ENCODE results near the gene ADAMTS10.

The ADAMTS10 gene

GRCh38 chr19:8609279-8610040, 1.1 kb downstream of the ADAMTS10 start:
- under 1% methylated on average over 44 of the region's 47 CpGs for WGBS
- Histone ChIP-seq H3K9ac (ENCODE audit: low read depth, low read length) (peak overlapping the region; percentile 83), H3K4me1 (ENCODE audit: insufficient read depth, low read length) (peaks cover 20% of the 10 kb centered on the region), H3K9me3 (ENCODE audit: insufficient read depth, low read depth, low read length) (peaks cover 4% of the 10 kb centered on the region; the same call in 1 of the 2 replicates), H3K27ac (ENCODE audit: low read depth, low read length) (peak overlapping the region; percentile 91), H3K27me3 (ENCODE audit: insufficient read depth, low read length) (no peaks in the 10 kb centered on the region), H3K4me3 (ENCODE audit: low read length) (peak overlapping the region; percentile 63), H3K36me3 (ENCODE audit: insufficient read depth, low read length) (peaks cover 7% of the 10 kb centered on the region)

GRCh38 chr19:8608941-8609278, 1.6 kb downstream of the ADAMTS10 start:
- peaks cover 9% of the 10 kb centered on the region for H3K36me3 ChIP-seq (ENCODE audit: insufficient read depth, low read length)
- H3K9me3 ChIP-seq (ENCODE audit: insufficient read depth, low read depth, low read length): peaks cover 5% of the 10 kb centered on the region; the same call in 1 of the 2 replicates
- peak overlapping the region; percentile 83 for H3K9ac ChIP-seq (ENCODE audit: low read depth, low read length)
- no peaks in the 10 kb centered on the region for H3K27me3 ChIP-seq (ENCODE audit: insufficient read depth, low read length)
- peak overlapping the region; percentile 63 for H3K4me3 ChIP-seq (ENCODE audit: low read length)
- H3K27ac ChIP-seq (ENCODE audit: low read depth, low read length): peak overlapping the region; percentile 91
- WGBS: 43% methylated on average over 5 of the region's 5 CpGs
- H3K4me1 ChIP-seq (ENCODE audit: insufficient read depth, low read length): peaks cover 20% of the 10 kb centered on the region

- WGBS: 87% methylated on average over 4 of the region's 4 CpGs
- peaks cover 5% of the 10 kb centered on the region; the same call in 1 of the 2 replicates for H3K9me3 ChIP-seq (ENCODE audit: insufficient read depth, low read depth, low read length)
- no peak overlapping the region for H3K27ac ChIP-seq (ENCODE audit: low read depth, low read length)
- H3K9ac ChIP-seq (ENCODE audit: low read depth, low read length): no peak overlapping the region
- peaks cover 16% of the 10 kb centered on the region for H3K36me3 ChIP-seq (ENCODE audit: insufficient read depth, low read length)
- H3K27me3 ChIP-seq (ENCODE audit: insufficient read depth, low read length): no peaks in the 10 kb centered on the region
- H3K4me3 ChIP-seq (ENCODE audit: low read length): no peak overlapping the region
- H3K4me1 ChIP-seq (ENCODE audit: insufficient read depth, low read length): peaks cover 20% of the 10 kb centered on the region
Observed at GRCh38 chr19:8607386-8607785, 3.1 kb downstream of the ADAMTS10 start.

- Histone ChIP-seq H3K4me3 (ENCODE audit: low read length) (no peak overlapping the region), H3K36me3 (ENCODE audit: insufficient read depth, low read length) (peaks cover 29% of the 10 kb centered on the region), H3K27ac (ENCODE audit: low read depth, low read length) (no peak overlapping the region), H3K4me1 (ENCODE audit: insufficient read depth, low read length) (peaks cover 11% of the 10 kb centered on the region), H3K9ac (ENCODE audit: low read depth, low read length) (no peak overlapping the region), H3K27me3 (ENCODE audit: insufficient read depth, low read length) (no peaks in the 10 kb centered on the region), H3K9me3 (ENCODE audit: insufficient read depth, low read depth, low read length) (peaks cover 5% of the 10 kb centered on the region; the same call in 1 of the 2 replicates)
- 94% methylated on average over 17 of the region's 17 CpGs for WGBS
Observed at GRCh38 chr19:8605514-8605913, 5.0 kb downstream of the ADAMTS10 start.

GRCh38 chr19:8601796-8602195, 8.7 kb downstream of the ADAMTS10 start:
- H3K27ac ChIP-seq (ENCODE audit: low read depth, low read length): no peak overlapping the region
- no peak overlapping the region for H3K9ac ChIP-seq (ENCODE audit: low read depth, low read length)
- peaks cover 45% of the 10 kb centered on the region for H3K36me3 ChIP-seq (ENCODE audit: insufficient read depth, low read length)
- H3K4me1 ChIP-seq (ENCODE audit: insufficient read depth, low read length): no peaks in the 10 kb centered on the region
- peaks cover 5% of the 10 kb centered on the region; the same call in 1 of the 2 replicates for H3K9me3 ChIP-seq (ENCODE audit: insufficient read depth, low read depth, low read length)
- no peak overlapping the region for H3K4me3 ChIP-seq (ENCODE audit: low read length)
- no peaks in the 10 kb centered on the region for H3K27me3 ChIP-seq (ENCODE audit: insufficient read depth, low read length)
- WGBS: 98% methylated on average over 5 of the region's 5 CpGs

- H3K4me1 ChIP-seq (ENCODE audit: insufficient read depth, low read length): no peaks in the 10 kb centered on the region
- H3K36me3 ChIP-seq (ENCODE audit: insufficient read depth, low read length): peaks cover 53% of the 10 kb centered on the region
- 95% methylated on average over 16 of the region's 16 CpGs for WGBS
Observed at GRCh38 chr19:8600816-8601215, 9.7 kb downstream of the ADAMTS10 start.

GRCh38 chr19:8600064-8600463, 10.5 kb downstream of the ADAMTS10 start:
- H3K9ac ChIP-seq (ENCODE audit: low read depth, low read length): no peak overlapping the region
- 98% methylated on average over 2 of the region's 2 CpGs for WGBS
- no peak overlapping the region for H3K27ac ChIP-seq (ENCODE audit: low read depth, low read length)
- peaks cover 53% of the 10 kb centered on the region for H3K36me3 ChIP-seq (ENCODE audit: insufficient read depth, low read length)
- H3K4me1 ChIP-seq (ENCODE audit: insufficient read depth, low read length): no peaks in the 10 kb centered on the region
- H3K9me3 ChIP-seq (ENCODE audit: insufficient read depth, low read depth, low read length): peaks cover 5% of the 10 kb centered on the region; the same call in 1 of the 2 replicates
- H3K4me3 ChIP-seq (ENCODE audit: low read length): no peak overlapping the region
- H3K27me3 ChIP-seq (ENCODE audit: insufficient read depth, low read length): no peaks in the 10 kb centered on the region

More at GRCh38 chr19:8600816-8601215, 9.7 kb downstream of the ADAMTS10 start:
- peaks cover 5% of the 10 kb centered on the region; the same call in 1 of the 2 replicates for H3K9me3 ChIP-seq (ENCODE audit: insufficient read depth, low read depth, low read length)
- no peak overlapping the region for H3K4me3 ChIP-seq (ENCODE audit: low read length)
- no peak overlapping the region for H3K27ac ChIP-seq (ENCODE audit: low read depth, low read length)
- no peak overlapping the region for H3K9ac ChIP-seq (ENCODE audit: low read depth, low read length)
- H3K27me3 ChIP-seq (ENCODE audit: insufficient read depth, low read length): no peaks in the 10 kb centered on the region

GRCh38 chr19:8596168-8596567, 14.3 kb downstream of the ADAMTS10 start:
- Histone ChIP-seq H3K27ac (ENCODE audit: low read depth, low read length) (no peak overlapping the region), H3K9me3 (ENCODE audit: insufficient read depth, low read depth, low read length) (peaks cover 7% of the 10 kb centered on the region; the same call in 1 of the 2 replicates), H3K36me3 (ENCODE audit: insufficient read depth, low read length) (peaks cover 31% of the 10 kb centered on the region), H3K27me3 (ENCODE audit: insufficient read depth, low read length) (peaks cover 4% of the 10 kb centered on the region; the same call in 1 of the 2 replicates), H3K9ac (ENCODE audit: low read depth, low read length) (no peak overlapping the region), H3K4me3 (ENCODE audit: low read length) (no peak overlapping the region), H3K4me1 (ENCODE audit: insufficient read depth, low read length) (no peaks in the 10 kb centered on the region)
- 94% methylated on average over 23 of the region's 23 CpGs for WGBS

- Histone ChIP-seq H3K27ac (ENCODE audit: low read depth, low read length) (no peak overlapping the region), H3K36me3 (ENCODE audit: insufficient read depth, low read length) (peaks cover 26% of the 10 kb centered on the region), H3K27me3 (ENCODE audit: insufficient read depth, low read length) (peaks cover 8% of the 10 kb centered on the region; the same call in 1 of the 2 replicates), H3K9ac (ENCODE audit: low read depth, low read length) (no peak overlapping the region), H3K4me1 (ENCODE audit: insufficient read depth, low read length) (no peaks in the 10 kb centered on the region), H3K4me3 (ENCODE audit: low read length) (no peak overlapping the region), H3K9me3 (ENCODE audit: insufficient read depth, low read depth, low read length) (peaks cover 7% of the 10 kb centered on the region; the same call in 1 of the 2 replicates)
- 89% methylated on average over 15 of the region's 15 CpGs for WGBS
Observed at GRCh38 chr19:8595651-8596050, 14.9 kb downstream of the ADAMTS10 start.

- H3K4me3 ChIP-seq (ENCODE audit: low read length): no peak overlapping the region
- peaks cover 19% of the 10 kb centered on the region for H3K36me3 ChIP-seq (ENCODE audit: insufficient read depth, low read length)
- peaks cover 8% of the 10 kb centered on the region; the same call in 1 of the 2 replicates for H3K27me3 ChIP-seq (ENCODE audit: insufficient read depth, low read length)
- no peak overlapping the region for H3K9ac ChIP-seq (ENCODE audit: low read depth, low read length)
- 92% methylated on average over 2 of the region's 2 CpGs for WGBS
- H3K4me1 ChIP-seq (ENCODE audit: insufficient read depth, low read length): no peaks in the 10 kb centered on the region
- H3K27ac ChIP-seq (ENCODE audit: low read depth, low read length): no peak overlapping the region
- peaks cover 7% of the 10 kb centered on the region; the same call in 1 of the 2 replicates for H3K9me3 ChIP-seq (ENCODE audit: insufficient read depth, low read depth, low read length)
Observed at GRCh38 chr19:8593931-8594330, 16.6 kb downstream of the ADAMTS10 start.

GRCh38 chr19:8592231-8593009, 18.1 kb downstream of the ADAMTS10 start:
- Histone ChIP-seq H3K4me3 (ENCODE audit: low read length) (peak overlapping the region; percentile 56), H3K9ac (ENCODE audit: low read depth, low read length) (no peak overlapping the region), H3K36me3 (ENCODE audit: insufficient read depth, low read length) (peaks cover 13% of the 10 kb centered on the region), H3K27me3 (ENCODE audit: insufficient read depth, low read length) (peaks cover 8% of the 10 kb centered on the region; the same call in 1 of the 2 replicates), H3K9me3 (ENCODE audit: insufficient read depth, low read depth, low read length) (peaks cover 7% of the 10 kb centered on the region; the same call in 1 of the 2 replicates), H3K27ac (ENCODE audit: low read depth, low read length) (no peak overlapping the region), H3K4me1 (ENCODE audit: insufficient read depth, low read length) (no peaks in the 10 kb centered on the region)
- WGBS: 2% methylated on average over 55 of the region's 55 CpGs

All from HUES64 (cell line).